Fibroblast of skin of left biceps (primary cell): ENCODE results near the gene TYMS.

ENCODE experiments used
- DNase-seq, 2 experiments: peaks; one replicate each; pipeline ENCODE4 v3.0.0-alpha.2; 2013; ENCODE audit warnings: low read depth in 2 of 2

The TYMS gene

GRCh38 chr18:644395-645004 is 13.0 kb upstream of the TYMS start:
- no peak for DNase-seq

GRCh38 chr18:647304-647703 is 10.1 kb upstream of the TYMS start:
- no peak for DNase-seq

GRCh38 chr18:649341-649740 is 8.1 kb upstream of the TYMS start:
- DNase-seq: no peak

GRCh38 chr18:650428-650858 is 7.0 kb upstream of the TYMS start:
- DNase-seq: no peak

DNA sequence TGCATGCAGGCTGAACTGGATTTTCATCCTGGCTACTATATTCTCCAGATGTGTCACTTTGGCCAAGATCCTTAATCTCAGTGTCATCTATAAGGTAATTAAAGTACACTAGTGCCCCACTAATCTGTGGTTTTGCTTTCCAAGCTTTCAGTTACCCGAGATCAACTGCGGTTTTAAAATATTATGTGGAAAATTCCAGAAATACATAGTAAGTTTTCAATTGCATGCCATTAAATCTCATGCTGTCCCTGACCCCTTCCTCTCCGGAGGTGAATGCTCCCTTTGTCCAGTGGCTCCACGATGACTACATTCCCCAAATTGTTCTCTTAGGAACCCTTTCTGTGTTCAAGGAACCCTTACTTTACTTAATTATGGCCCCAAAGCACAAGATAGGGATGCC is 5.3 kb upstream of the TYMS start:
- no peak for DNase-seq

DNA sequence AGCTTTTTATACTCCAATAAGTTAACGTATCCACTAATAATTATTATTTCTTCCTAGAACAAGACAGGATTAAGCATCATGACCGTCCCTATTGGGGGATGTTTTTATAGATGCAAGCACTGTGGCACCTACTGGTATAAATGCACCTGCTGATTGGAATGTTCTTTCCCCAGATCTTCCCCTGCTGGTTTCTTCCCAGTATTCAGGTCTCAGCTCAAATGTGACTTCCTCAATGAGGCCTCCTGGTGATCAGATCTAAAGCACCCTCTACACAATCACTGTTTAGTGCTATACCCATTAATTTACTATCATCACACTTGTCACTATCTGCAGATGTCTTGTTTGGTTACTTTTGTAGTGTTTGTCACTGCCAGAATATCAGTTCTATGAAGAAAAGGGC is 3.9 kb upstream of the TYMS start:
- DNase-seq: no peak

- no peak for DNase-seq
These were observed 2.9 kb upstream of the TYMS start for GRCh38 chr18:654601-655000.

GRCh38 chr18:655445-655844 is 2.0 kb upstream of the TYMS start:
- no peak for DNase-seq

DNA sequence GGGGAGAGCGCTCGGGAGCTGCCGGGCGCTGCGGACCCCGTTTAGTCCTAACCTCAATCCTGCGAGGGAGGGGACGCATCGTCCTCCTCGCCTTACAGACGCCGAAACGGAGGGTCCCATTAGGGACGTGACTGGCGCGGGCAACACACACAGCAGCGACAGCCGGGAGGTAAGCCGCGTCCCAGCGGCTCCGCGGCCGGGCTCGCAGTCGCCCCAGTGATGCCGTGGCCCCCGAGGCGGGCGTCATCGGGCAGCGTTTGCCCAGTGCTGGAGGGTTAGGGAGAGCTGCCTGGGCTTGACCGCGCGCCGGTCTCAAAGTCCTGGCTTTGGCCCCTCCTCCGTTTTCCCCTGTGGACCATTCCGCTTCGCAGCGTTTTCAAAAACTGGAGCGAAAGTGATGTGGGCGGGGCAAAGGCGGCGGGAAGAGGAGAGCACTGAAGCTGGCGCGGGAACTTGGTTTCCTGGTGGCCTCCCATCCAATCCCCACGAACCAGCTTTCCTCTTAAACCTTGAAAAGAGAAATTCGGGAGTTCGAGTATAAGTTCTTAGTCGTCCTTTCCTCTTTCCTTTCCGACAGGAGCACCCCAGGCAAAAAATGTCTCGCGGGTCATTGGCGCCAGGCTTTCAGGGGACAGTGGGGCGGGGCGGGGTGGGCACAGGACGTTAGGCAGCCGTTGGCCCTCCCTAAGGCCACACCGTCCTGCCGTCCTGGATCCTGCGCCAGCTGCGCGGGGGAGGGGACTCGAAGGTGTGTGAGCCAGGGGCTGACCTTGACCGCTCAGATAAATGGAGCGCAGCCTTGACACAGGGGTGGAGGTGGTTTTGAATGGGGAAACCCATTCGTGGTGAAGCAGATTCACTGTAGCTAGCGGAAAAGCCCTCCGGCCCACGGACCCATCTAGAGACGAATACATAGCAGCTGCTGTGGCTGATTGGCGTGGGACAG is 821 bp downstream of the TYMS start:
- DNase-seq: peak; percentile 54 to 57

DNA sequence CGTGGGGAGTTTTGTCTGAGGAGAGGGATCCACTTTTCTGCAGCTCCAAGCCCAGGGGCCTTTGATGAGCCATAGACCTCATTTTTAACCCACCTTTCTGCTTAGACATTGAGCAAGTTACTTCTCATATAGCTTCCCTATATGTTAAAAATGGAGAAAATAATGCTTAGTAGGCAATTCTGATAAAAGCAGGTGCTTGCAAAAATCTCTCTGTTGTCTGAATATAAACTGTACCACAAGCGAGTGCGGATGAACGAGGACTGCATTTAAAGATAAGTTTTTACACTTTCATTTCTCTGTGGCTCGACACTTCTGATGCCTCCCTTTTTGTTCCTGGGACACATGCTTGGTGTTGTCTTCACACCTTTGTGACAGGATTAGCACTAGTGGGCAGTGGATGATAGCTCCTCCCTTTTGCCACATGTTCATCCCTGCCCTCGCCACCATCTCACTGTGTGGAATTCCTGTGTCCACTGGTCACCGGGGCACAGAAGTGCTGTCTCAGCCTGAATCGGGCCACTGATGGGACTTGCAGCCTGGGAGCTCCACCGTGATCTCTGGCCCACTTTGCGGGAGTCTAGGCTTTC is 1.6 kb downstream of the TYMS start:
- DNase-seq: no peak

- DNase-seq: no peak
These were observed 2.1 kb downstream of the TYMS start for GRCh38 chr18:659597-659996.

DNA sequence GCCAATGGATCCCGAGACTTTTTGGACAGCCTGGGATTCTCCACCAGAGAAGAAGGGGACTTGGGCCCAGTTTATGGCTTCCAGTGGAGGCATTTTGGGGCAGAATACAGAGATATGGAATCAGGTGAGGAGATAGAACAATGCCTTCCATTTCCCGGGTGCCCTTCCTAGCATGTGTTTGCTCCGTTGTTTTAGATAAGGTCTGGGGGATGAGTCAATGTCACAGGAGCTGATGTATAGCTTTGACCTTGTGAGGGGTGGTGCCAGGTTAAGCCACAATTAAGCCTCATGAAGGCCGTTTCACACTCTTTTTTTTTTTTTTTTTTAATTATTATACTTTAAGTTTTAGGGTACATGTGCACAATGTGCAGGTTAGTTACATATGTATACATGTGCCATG is 4.7 kb downstream of the TYMS start:
- no peak for DNase-seq

GRCh38 chr18:666177-666576 is 8.7 kb downstream of the TYMS start:
- DNase-seq: no peak

DNA sequence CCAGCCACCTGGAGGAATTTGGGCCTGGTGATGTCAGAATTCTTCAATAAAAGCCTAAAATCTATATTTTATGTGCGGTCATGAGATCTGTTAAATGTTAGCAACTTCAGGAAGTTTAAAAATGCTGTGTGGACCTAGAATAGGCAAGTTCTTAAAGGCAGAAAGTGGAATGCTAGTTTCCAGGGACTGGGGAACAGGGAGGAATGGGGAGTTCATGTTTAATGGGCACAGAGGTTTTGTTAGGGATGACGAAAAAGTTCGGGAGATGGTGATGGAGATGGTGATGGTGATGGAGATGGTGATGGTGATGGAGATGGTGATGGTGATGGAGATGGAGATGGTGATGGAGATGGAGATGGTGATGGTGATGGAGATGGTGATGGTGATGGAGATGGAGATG is 9.2 kb downstream of the TYMS start:
- DNase-seq: no peak

GRCh38 chr18:668260-668659 is 10.8 kb downstream of the TYMS start:
- no peak for DNase-seq

DNA sequence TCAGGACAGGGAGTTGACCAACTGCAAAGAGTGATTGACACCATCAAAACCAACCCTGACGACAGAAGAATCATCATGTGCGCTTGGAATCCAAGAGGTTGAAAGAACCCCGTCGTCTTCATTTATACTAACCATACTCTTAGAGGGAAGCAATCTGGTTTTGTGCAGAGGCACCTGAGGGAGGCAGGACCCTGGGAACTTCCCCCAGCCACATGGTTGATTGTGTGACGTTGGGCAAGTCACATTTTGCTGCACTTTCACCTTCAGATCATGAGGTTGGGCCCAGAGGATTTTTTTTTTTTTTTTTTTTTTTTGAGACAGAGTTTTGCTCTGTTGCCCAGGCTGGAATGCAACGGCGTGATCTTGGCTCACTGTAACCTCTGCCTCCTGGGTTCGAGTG is 11.6 kb downstream of the TYMS start:
- DNase-seq: no peak

DNA sequence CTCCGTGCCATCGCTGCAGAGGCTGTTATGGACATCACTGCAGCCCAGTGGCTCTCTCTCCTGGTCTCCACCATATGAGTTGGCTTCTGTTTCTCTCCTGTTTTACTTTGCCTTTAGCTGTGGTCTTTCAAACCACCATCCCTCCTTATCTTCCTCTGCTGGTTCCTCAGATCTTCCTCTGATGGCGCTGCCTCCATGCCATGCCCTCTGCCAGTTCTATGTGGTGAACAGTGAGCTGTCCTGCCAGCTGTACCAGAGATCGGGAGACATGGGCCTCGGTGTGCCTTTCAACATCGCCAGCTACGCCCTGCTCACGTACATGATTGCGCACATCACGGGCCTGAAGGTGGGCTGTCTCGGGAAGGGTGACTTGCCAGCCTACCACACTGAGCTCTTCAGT is 13.1 kb downstream of the TYMS start:
- no peak for DNase-seq

GRCh38 chr18:671405-671804 is 14.0 kb downstream of the TYMS start:
- DNase-seq: no peak

DNA sequence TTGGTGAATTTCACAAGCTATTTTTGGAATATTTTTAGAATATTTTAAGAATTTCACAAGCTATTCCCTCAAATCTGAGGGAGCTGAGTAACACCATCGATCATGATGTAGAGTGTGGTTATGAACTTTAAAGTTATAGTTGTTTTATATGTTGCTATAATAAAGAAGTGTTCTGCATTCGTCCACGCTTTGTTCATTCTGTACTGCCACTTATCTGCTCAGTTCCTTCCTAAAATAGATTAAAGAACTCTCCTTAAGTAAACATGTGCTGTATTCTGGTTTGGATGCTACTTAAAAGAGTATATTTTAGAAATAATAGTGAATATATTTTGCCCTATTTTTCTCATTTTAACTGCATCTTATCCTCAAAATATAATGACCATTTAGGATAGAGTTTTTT is 15.9 kb downstream of the TYMS start:
- DNase-seq: no peak

- no peak for DNase-seq
These were observed 16.3 kb downstream of the TYMS start for GRCh38 chr18:673769-674168.

DNA sequence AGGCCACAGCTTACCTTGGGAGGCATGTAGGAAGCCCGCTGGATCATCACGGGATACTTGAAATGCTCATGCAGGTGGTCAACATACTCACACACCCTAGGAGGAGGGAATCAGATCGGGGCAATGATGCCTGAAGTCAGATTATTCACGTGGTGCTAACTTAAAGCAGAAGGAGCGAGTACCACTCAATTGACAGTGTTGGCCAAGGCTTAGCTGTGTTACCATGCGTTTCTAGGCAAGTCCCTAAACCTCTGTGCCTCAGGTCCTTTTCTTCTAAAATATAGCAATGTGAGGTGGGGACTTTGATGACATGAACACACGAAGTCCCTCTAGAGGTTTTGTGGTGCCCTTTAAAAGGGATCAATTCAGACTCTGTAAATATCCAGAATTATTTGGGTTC is 17.9 kb downstream of the TYMS start:
- DNase-seq: no peak

DNA sequence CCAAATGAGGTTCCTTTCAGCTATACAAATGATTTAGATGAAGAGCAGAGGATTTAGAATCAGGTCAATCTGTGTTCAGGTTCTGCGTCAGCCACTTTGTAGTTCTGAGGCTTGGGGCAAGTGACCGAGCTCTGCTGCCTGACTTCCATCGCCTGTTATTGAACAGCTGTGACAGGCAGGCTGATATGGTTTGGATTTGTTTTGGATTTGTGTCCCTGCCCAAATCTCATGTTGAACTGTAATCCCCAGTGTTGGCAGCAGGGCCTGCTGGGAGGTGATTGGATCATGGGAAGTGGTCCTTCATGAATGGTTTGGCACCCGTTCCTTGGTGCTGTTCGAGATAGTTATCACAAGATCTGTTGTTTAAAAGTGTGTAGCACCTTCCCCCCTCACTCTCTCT is 18.6 kb downstream of the TYMS start:
- DNase-seq: no peak

DNA sequence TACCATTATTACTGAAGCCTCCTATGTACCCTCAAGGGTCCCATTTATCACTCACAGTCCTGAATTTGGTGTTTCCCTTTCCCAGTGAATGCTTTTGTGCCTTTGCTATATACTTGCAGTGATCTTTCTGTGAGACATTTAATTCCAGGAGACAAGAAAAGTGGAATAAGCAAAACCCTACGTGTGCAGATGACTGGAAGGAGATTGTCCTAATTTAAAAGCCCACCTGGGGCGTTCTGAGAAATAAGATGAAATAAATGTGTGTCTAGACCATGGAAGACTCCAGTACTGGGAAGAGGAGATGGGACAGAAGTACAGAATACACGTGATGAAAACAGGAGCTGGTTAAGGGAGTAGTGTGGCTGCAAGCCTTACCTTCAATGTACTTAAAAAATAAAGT is 19.3 kb downstream of the TYMS start:
- no peak for DNase-seq
